Heart left ventricle (tissue), 13 donors: Measurements from ENCODE around the gene F12.

Experiments
- POLR2A ChIP-seq, 2 donors: fragments of 450-650 bp; IDR thresholded peaks; one replicate each; pipeline ENCODE4 v1.6.1; 2017; ENCODE audit warnings: antibody characterized with exemption in 2 of 2, mild to moderate bottlenecking in 2 of 2, moderate library complexity in 2 of 2
- TF ChIP-seq, protein P1 (sequence below), 12 donors: fragments of 200-600 bp; sonication (generic) in 4 of 12; IDR thresholded peaks; one replicate each; pipeline versions ENCODE4 v1.5.0 to v1.8.0; 2018 to 2022; ENCODE audit warnings: antibody characterized with exemption in 12 of 12, mild to moderate bottlenecking in 5 of 12
- donor health status: ischemic (EF 13 %, LVEDD 7.1; RV severe dilation, severe dysfunction).
- donor health status: DM: no; HTN: yes; CAD: no.
- donor health status: DM: no; HTN: no; CAD: no.
- donor health status: ischemic (EF 25% LVEDD 6.9; RV normal size, moderate dysfunction).
- donor health status: ischemic (EF 25% LVEDD 5.7; RV mildly dilated, moderate dysfunction).
- donor health status: ischemic (EF 35%, LVEDD 5.7; RV mildly dilated, moderate dysfunction).
- donor health status: nonischemic (EF 11% LVEDD 7.7; RV severe dilation, severe dysfunction).
- donor health status: DM: yes; HTN: yes; CAD: no.
- donor health status: PGD.
- donor health status: ischemic (EF 29% LVEDD 5.4; RV normal size, mild dysfunction).
- donor health status: nonischemic (EF 23%, LVEDD 6.1; RV moderate dilation, normal function).

DNA sequence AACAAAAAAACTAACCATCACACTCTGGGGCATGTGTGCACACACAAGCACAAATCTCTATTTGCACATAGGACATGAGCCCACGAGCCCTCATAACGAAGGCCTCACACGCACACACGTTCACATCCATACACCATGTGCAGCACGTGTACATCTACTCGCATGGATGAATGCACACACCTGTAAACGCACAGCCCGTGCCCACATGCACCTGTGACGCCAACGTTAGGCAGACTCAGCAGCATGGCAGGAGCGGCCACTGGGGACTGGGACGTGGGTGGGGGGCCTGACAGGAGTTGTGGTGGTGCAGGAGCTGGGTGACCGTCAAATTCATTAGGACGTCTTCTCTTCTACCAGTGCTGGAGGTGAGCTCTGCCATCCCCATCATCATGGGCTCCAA lies 22.0 kb downstream of the F12 start:
- TF ChIP-seq, protein P1, sequence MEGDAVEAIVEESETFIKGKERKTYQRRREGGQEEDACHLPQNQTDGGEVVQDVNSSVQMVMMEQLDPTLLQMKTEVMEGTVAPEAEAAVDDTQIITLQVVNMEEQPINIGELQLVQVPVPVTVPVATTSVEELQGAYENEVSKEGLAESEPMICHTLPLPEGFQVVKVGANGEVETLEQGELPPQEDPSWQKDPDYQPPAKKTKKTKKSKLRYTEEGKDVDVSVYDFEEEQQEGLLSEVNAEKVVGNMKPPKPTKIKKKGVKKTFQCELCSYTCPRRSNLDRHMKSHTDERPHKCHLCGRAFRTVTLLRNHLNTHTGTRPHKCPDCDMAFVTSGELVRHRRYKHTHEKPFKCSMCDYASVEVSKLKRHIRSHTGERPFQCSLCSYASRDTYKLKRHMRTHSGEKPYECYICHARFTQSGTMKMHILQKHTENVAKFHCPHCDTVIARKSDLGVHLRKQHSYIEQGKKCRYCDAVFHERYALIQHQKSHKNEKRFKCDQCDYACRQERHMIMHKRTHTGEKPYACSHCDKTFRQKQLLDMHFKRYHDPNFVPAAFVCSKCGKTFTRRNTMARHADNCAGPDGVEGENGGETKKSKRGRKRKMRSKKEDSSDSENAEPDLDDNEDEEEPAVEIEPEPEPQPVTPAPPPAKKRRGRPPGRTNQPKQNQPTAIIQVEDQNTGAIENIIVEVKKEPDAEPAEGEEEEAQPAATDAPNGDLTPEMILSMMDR (IDR thresholded peaks at IDR 0.05), result no peak
- TF ChIP-seq POLR2A (IDR thresholded peaks at IDR 0.05), result no peak
